K562 (cell line): ENCODE results near the gene CTDNEP1. TPM values are rescaled to one million over a fixed set of nuclear protein-coding genes. Genes with fewer than 3 reads are reported as not detected.

ENCODE experiments used
- ATAC-seq: fragments of 200-7000 bp; cut with Tn5 transposase; 3 replicates; pipeline ENCODE4 v1.9.1; 2020; ENCODE audit warnings: moderate library complexity
- BruUV-seq: library from RNA; stranded (reverse); fragments of 400-500 nt; replicated peaks from 2 replicates; lab custom pipeline; 2021; lab: Mats Ljungman, UMichigan
- CTCF ChIA-PET: fragments of 300-600 bp; formaldehyde crosslinking; extraction: SDS; loops from one replicate; lab custom pipeline; 2021; ENCODE audit warnings: low intra/inter-chr PET ratio; lab: Yijun Ruan, JAX
- POLR2A ChIA-PET: fragments of 300-600, 350-650 bp; sonication (Branson Sonifier 250); formaldehyde crosslinking; extraction: SDS; loops from one replicate; lab custom pipeline; 2021; ENCODE audit warnings: antibody characterized with exemption, inconsistent platforms; lab: Yijun Ruan, JAX
- DNase-seq, 4 experiments: peaks; one replicate each; pipeline versions ENCODE4 v3.0.0 to v3.0.0-alpha.2; 2011 to 2018; ENCODE audit warnings: low spot score in 3 of 4, mixed read lengths in 3 of 4; ENCODE audit errors: extremely low read depth in 1 of 4
- FAIRE-seq: peaks from 2 replicates; lab custom pipeline; 2011; peaks lifted over from hg19 to GRCh38; lab: Jason Lieb, UNC
- H2AFZ ChIP-seq: 2 replicates; pipeline ENCODE4 v1.6.0; 2011; ENCODE audit warnings: low read depth, low read length, control low read depth, inconsistent platforms
- H3K27ac ChIP-seq: fragments of 200-600 bp; 3 replicates; pipeline ENCODE4 v1.8.0; 2011; ENCODE audit warnings: low read depth, mild to moderate bottlenecking, control low read depth, inconsistent platforms, low read length, moderate library complexity, mixed read lengths; ENCODE audit errors: extremely low read depth
- H3K27me3 ChIP-seq, 2 experiments: fragments of 300-600 bp in 1 of 2; 2 replicates in 1 of 2; 3 replicates in 1 of 2; pipeline versions ENCODE4 v1.6.0 to v1.8.0; 2011; ENCODE audit warnings: inconsistent platforms in 2 of 2, low read length in 2 of 2, mild to moderate bottlenecking in 1 of 2, mixed read lengths in 1 of 2, moderate library complexity in 1 of 2; ENCODE audit not compliant: control insufficient read depth in 2 of 2, insufficient read depth in 2 of 2
- H3K36me3 ChIP-seq: fragments of 300-600 bp; 3 replicates; pipeline ENCODE4 v1.8.0; 2011; ENCODE audit warnings: mild to moderate bottlenecking, low read length, inconsistent platforms; ENCODE audit not compliant: control insufficient read depth, insufficient read depth
- H3K4me1 ChIP-seq, 2 experiments: fragments of 200-600 bp in 1 of 2; replicated peaks in 1 of 2; 2 replicates in 1 of 2; 3 replicates in 1 of 2; pipeline versions ENCODE4 v1.5.1 to v1.8.0; 2011; ENCODE audit warnings: inconsistent platforms in 2 of 2, low read length in 2 of 2, mild to moderate bottlenecking in 1 of 2, mixed read lengths in 1 of 2, moderate library complexity in 1 of 2; ENCODE audit not compliant: control insufficient read depth in 2 of 2, insufficient read depth in 2 of 2
- H3K4me2 ChIP-seq: 2 replicates; pipeline ENCODE4 v1.6.1; 2011; ENCODE audit warnings: low read length, control low read depth, inconsistent platforms, mixed read lengths; ENCODE audit not compliant: insufficient read depth
- H3K4me3 ChIP-seq: fragments of 200-600 bp; sonication (generic), shearing (Covaris generic); 2 replicates; pipeline ENCODE4 v1.5.1; 2016; ENCODE audit warnings: control low read depth, inconsistent platforms
- H3K79me2 ChIP-seq: fragments of 200-600 bp; 3 replicates; pipeline ENCODE4 v1.8.0; 2011; ENCODE audit warnings: low read length, inconsistent platforms; ENCODE audit not compliant: control insufficient read depth, insufficient read depth
- H3K9ac ChIP-seq, 2 experiments: 2 replicates each; pipeline versions ENCODE4 v1.6.0 to v1.6.1; 2011; ENCODE audit warnings: low read depth in 2 of 2, low read length in 2 of 2, control low read depth in 1 of 2, inconsistent platforms in 1 of 2, mild to moderate bottlenecking in 1 of 2, mixed read lengths in 1 of 2; ENCODE audit not compliant: insufficient read depth in 1 of 2
- H3K9me1 ChIP-seq: one replicate; pipeline ENCODE4 v1.6.0; 2011; ENCODE audit warnings: inconsistent platforms, mild to moderate bottlenecking, low read length, moderate library complexity; ENCODE audit not compliant: control insufficient read depth, insufficient read depth
- H3K9me3 ChIP-seq: replicated peaks from 2 replicates; pipeline ENCODE4 v1.5.1; 2011; ENCODE audit warnings: low read depth, low read length, inconsistent platforms; ENCODE audit not compliant: control insufficient read depth, insufficient read depth
- H4K20me1 ChIP-seq: replicated peaks from 2 replicates; pipeline ENCODE4 v1.6.1; 2011; ENCODE audit warnings: low read length, inconsistent platforms, mixed read lengths; ENCODE audit not compliant: control insufficient read depth, insufficient read depth
- EGR1 ChIP-seq: fragments of 450-650 bp; conservative IDR thresholded peaks from 2 replicates; pipeline ENCODE4 v1.6.1; 2017; ENCODE audit warnings: mild to moderate bottlenecking
- FOXP1 ChIP-seq: sonication (generic); formaldehyde crosslinking; IDR thresholded peaks from 2 replicates; pipeline ENCODE4 v1.8.0; 2022; ENCODE audit warnings: mild to moderate bottlenecking, missing genetic modification reagents
- JUN ChIP-seq, 2 experiments: sonication (generic) in 1 of 2; formaldehyde crosslinking in 1 of 2; IDR thresholded peaks; 2 replicates each; pipeline versions ENCODE4 v1.6.1 to v1.8.0; 2012 to 2022; ENCODE audit warnings: borderline replicate concordance in 2 of 2, mild to moderate bottlenecking in 2 of 2, improper control_type of control experiment in 1 of 2, low read depth in 1 of 2, low read length in 1 of 2, missing genetic modification reagents in 1 of 2
- KLF6 ChIP-seq: fragments of 250-450 bp; sonication (Bioruptor Pico); IDR thresholded peaks from 2 replicates; pipeline ENCODE4 v1.4.0; 2020; ENCODE audit warnings: mild to moderate bottlenecking, moderate library complexity, borderline replicate concordance
- PHB2 ChIP-seq: fragments of 450-650 bp; IDR thresholded peaks from 2 replicates; pipeline ENCODE4 v1.6.1; 2017; ENCODE audit warnings: low read depth
- TGIF2 ChIP-seq: sonication (generic); formaldehyde crosslinking; IDR thresholded peaks from 2 replicates; pipeline ENCODE4 v1.8.1; 2022; ENCODE audit warnings: mild to moderate bottlenecking, missing genetic modification reagents, moderate library complexity
- YY1 ChIP-seq, 3 experiments: IDR thresholded peaks; 2 replicates each; pipeline ENCODE4 v1.6.1; 2011; ENCODE audit warnings: low read length in 2 of 3, mild to moderate bottlenecking in 2 of 3, moderate library complexity in 2 of 3, borderline replicate concordance in 1 of 3, control low read depth in 1 of 3, low read depth in 1 of 3; ENCODE audit not compliant: insufficient read depth in 3 of 3, insufficient replicate concordance in 2 of 3, control insufficient read depth in 1 of 3, insufficient read length in 1 of 3; ENCODE audit errors: extremely low read depth in 1 of 3
- ZNF134 ChIP-seq: fragments of 250-450 bp; sonication (Bioruptor Pico); conservative IDR thresholded peaks from 2 replicates; pipeline ENCODE4 v1.4.0; 2020
- WGBS: fragments of 100-300 bp; shearing (Covaris generic); methylation state at CpG from one replicate; pipeline ENCODE4 v1.1.6; 2016; ENCODE audit warnings: low coverage, mixed read lengths; ENCODE audit not compliant: insufficient coverage; ENCODE audit errors: missing lambda C conversion rate; 5-methylcytosine and 5-hydroxymethylcytosine counted together
- in situ Hi-C: fragments of 300-500 bp; cut with MboI; formaldehyde crosslinking; loops from 4 replicates; pipeline ENCODE4 v1.15.0; 2018; ENCODE audit warnings: inconsistent platforms, mixed read lengths
- intact Hi-C: fragments of 100-400 bp; cut with micrococcal nuclease; formaldehyde crosslinking; loops from 2 replicates; pipeline ENCODE4 v1.14.2; 2022
- polyA plus RNA-seq, 8 experiments: library from polyadenylated mRNA; depleted of rRNA in 4 of 8; stranded (reverse) in 5 of 8; unstranded in 3 of 8; fragments of >200 nt; fragmentation: Nextera tagmentation in 2 of 8; fragmentation: Illumina TruSeq in 1 of 8; extraction: Ambion mirVana in 2 of 8; extraction: Trizol in 1 of 8; gene quantifications; 2 replicates each; pipeline versions ENCODE4 v1.2.1 to v1.2.3, GENCODE V29; 2011 to 2014; ENCODE audit warnings: inconsistent platforms in 1 of 8, missing spikeins in 1 of 8
- total RNA-seq, 7 experiments: library from RNA; depleted of rRNA in 6 of 7; stranded (reverse); fragments of >200 nt in 6 of 7; fragmentation: Illumina TruSeq in 2 of 7; extraction: Trizol in 2 of 7; gene quantifications; 2 replicates each; pipeline versions ENCODE4 v1.2.1 to v1.2.3, GENCODE V29; 2011 to 2021; ENCODE audit warnings: low replicate concordance in 1 of 7
- TF ChIP-seq, protein P1 (sequence below): sonication (generic); formaldehyde crosslinking; IDR thresholded peaks from 2 replicates; pipeline ENCODE4 v1.8.0; 2023; ENCODE audit warnings: missing genetic modification reagents, mild to moderate bottlenecking, borderline replicate concordance
- TF ChIP-seq, protein P2 (sequence below): fragments of 250-450 bp; sonication (Bioruptor Pico); IDR thresholded peaks from 2 replicates; pipeline ENCODE4 v1.5.1; 2021; ENCODE audit warnings: mild to moderate bottlenecking

The CTDNEP1 gene
- total and polyA plus RNA-seq, 9 of the 15 experiments (the other 6 are each of a cell fraction or from before 2014, with no cell fraction given), result 10.7 to 150 (median 28.5) TPM

DNA sequence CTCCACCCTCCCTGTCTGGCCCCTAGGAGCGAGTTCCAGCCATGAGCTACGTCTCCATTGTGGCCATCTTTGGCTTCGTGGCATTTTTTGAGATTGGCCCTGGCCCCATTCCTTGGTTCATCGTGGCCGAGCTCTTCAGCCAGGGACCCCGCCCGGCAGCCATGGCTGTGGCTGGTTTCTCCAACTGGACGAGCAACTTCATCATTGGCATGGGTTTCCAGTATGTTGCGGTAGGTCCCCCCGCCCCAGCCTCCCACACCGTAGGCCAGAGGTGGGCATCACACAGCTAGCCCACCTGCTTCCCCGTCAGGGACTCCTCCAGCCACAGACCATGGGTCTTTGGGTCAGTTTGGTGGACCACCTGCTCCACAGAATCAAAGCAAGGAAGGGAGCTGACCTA lies 34.1 kb upstream of the CTDNEP1 start (continued):
- TF ChIP-seq, protein P1, sequence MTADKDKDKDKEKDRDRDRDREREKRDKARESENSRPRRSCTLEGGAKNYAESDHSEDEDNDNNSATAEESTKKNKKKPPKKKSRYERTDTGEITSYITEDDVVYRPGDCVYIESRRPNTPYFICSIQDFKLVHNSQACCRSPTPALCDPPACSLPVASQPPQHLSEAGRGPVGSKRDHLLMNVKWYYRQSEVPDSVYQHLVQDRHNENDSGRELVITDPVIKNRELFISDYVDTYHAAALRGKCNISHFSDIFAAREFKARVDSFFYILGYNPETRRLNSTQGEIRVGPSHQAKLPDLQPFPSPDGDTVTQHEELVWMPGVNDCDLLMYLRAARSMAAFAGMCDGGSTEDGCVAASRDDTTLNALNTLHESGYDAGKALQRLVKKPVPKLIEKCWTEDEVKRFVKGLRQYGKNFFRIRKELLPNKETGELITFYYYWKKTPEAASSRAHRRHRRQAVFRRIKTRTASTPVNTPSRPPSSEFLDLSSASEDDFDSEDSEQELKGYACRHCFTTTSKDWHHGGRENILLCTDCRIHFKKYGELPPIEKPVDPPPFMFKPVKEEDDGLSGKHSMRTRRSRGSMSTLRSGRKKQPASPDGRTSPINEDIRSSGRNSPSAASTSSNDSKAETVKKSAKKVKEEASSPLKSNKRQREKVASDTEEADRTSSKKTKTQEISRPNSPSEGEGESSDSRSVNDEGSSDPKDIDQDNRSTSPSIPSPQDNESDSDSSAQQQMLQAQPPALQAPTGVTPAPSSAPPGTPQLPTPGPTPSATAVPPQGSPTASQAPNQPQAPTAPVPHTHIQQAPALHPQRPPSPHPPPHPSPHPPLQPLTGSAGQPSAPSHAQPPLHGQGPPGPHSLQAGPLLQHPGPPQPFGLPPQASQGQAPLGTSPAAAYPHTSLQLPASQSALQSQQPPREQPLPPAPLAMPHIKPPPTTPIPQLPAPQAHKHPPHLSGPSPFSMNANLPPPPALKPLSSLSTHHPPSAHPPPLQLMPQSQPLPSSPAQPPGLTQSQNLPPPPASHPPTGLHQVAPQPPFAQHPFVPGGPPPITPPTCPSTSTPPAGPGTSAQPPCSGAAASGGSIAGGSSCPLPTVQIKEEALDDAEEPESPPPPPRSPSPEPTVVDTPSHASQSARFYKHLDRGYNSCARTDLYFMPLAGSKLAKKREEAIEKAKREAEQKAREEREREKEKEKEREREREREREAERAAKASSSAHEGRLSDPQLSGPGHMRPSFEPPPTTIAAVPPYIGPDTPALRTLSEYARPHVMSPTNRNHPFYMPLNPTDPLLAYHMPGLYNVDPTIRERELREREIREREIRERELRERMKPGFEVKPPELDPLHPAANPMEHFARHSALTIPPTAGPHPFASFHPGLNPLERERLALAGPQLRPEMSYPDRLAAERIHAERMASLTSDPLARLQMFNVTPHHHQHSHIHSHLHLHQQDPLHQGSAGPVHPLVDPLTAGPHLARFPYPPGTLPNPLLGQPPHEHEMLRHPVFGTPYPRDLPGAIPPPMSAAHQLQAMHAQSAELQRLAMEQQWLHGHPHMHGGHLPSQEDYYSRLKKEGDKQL (CRISPR knock-in tag), result no peak
- TF ChIP-seq, all 486 proteins: peak for 0

DNA sequence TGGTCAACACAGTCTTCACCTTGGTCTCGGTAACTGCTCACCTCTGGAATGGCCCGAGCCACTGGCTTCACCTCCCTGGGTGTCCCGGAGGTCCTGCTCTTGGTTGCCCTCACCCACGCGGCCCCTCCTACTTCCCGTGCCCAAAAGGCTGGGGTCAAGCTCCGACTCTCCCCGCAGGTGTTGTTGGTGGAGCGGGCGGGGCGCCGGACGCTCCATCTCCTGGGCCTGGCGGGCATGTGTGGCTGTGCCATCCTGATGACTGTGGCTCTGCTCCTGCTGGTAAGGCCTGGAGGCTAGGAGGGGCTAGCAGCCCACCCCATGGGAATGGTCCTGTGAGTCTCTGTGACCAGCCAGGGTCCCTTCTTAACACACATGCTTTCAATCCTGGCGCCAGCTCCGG lies 33.4 kb upstream of the CTDNEP1 start:
- H2AFZ ChIP-seq, result no peak overlapping the region
- ChIA-PET POLR2A (interaction anchor here (0.6 to 1.2 kb wide), 2 partner anchors 11 to 296 kb away, joined by 5 to 13 read pairs; no protein-coding TSS in a partner anchor), CTCF (no interaction called here)
- no peaks in the 10 kb centered on the region; the same call in 2 of the 3 replicates for H3K79me2 ChIP-seq
- H3K4me3 ChIP-seq, result no peak overlapping the region
- H4K20me1 ChIP-seq, result no peaks in the 10 kb centered on the region; the same call in 1 of the 2 replicates
- BruUV-seq, result no TSS peak
- in situ Hi-C loops (loop anchor here (5.0 kb wide), 1 partner anchor 57 kb away; no protein-coding TSS in a partner anchor), intact Hi-C loops (loop anchor here (5.0 kb wide), 1 partner anchor 48 kb away; the partner anchor contains the start of gene PHF23)
- ATAC-seq (no peak), DNase-seq (no peak), FAIRE-seq (no peak)
- 92% methylated on average over 15 of the region's 16 CpGs for WGBS
- H3K27ac ChIP-seq, result no peak overlapping the region
- H3K9me3 ChIP-seq, result no peaks in the 10 kb centered on the region
- H3K4me2 ChIP-seq, result no peak overlapping the region
- no peaks in the 10 kb centered on the region for H3K9me1 ChIP-seq
- H3K4me1 ChIP-seq, result peaks cover 15 to 51% of the 10 kb centered on the region in 2 experiments; a peak in 4 of 5 replicates
- H3K9ac ChIP-seq, result no peak overlapping the region
- 0 out of 3 replicates have a peak, but pooled peaks cover 3% of the 10 kb centered on the region for H3K36me3 ChIP-seq
- H3K27me3 ChIP-seq, result no peaks in the 10 kb centered on the region
- TF ChIP-seq TGIF2 (CRISPR knock-in tag) (no peak), YY1 (IDR thresholded peaks at IDR 0.05; ENCODE audit: borderline replicate concordance in 1 of 3, control insufficient read depth in 1 of 3, extremely low read depth in 1 of 3, insufficient read depth in 3 of 3, insufficient read length in 1 of 3, insufficient replicate concordance in 2 of 3, low read depth in 1 of 3, low read length in 2 of 3) (no peak), EGR1 (no peak), FOXP1 (CRISPR knock-in tag) (no peak), JUN (IDR thresholded peaks at IDR 0.05; ENCODE audit: borderline replicate concordance, low read depth, low read length) (no peak), JUN (CRISPR knock-in tag; IDR thresholded peaks at IDR 0.05; ENCODE audit: borderline replicate concordance) (no peak), ZNF134 (no peak), PHB2 (no peak), KLF6 (CRISPR knock-in tag) (no peak)
- TF ChIP-seq, protein P2, sequence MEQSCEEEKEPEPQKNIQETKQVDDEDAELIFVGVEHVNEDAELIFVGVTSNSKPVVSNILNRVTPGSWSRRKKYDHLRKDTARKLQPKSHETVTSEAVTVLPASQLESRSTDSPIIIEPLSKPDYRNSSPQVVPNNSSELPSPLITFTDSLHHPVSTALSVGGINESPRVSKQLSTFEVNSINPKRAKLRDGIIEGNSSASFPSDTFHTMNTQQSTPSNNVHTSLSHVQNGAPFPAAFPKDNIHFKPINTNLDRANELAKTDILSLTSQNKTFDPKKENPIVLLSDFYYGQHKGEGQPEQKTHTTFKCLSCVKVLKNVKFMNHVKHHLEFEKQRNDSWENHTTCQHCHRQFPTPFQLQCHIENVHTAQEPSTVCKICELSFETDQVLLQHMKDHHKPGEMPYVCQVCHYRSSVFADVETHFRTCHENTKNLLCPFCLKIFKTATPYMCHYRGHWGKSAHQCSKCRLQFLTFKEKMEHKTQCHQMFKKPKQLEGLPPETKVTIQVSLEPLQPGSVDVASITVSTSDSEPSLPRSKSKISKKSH (CRISPR knock-in tag), result no peak
